HT-29 (cell line): ENCODE data around the gene TOB1. TPM values are rescaled to one million over a fixed set of nuclear protein-coding genes. Genes with fewer than 3 reads are reported as not detected.
"Not testable (repeated sequence)": the region's sequence is repeated elsewhere in the genome, so short reads cannot be mapped to it uniquely, and the experiment has no call there.

Source experiments
- DNase-seq: peaks from one replicate; pipeline ENCODE4 v3.0.0-alpha.2; 2015; ENCODE audit warnings: low spot score
- total RNA-seq: library from RNA; depleted of rRNA; stranded (reverse); fragments of >200 nt; shearing (Covaris generic); gene quantifications from 2 replicates; pipeline ENCODE4 v1.2.3, GENCODE V29; 2014

The TOB1 gene
- total RNA-seq, 1 experiment from 2014 or later = 33.8 TPM

DNA sequence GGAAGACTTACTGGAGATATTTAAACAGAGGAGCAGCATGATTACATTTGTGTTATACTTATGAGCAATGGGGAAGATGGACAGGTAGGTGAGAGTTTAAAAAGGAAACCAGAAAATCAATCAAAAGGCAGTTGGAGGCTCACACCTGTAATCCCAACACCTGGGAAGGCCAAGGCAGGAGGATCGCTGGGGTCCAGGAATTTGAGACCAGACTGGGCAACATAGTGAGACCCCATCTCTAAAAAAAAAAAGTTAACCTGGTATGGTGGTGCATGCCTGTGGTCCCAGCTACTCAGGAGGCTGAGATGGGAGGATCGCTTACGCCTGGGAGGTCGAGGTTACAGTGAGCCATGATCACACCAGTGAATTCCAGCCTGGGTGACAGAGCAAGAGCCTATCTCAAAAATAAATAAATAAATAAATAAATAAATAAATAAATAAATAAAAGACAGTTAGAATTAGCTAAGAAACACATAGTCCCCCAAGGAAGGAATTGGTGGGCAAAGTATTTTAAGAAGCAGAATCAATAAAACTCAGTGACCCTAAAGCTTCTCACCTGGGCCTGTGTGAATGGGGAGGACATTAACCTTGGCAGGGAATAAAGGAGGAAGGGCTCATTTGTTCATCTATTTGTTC is 32.3 kb upstream of the TOB1 start:
- no peak for DNase-seq

GRCh38 chr17:50894513-50894912 is 28.4 kb upstream of the TOB1 start:
- DNase-seq = not testable (repeated sequence)

- peak; percentile 89 for DNase-seq
These were observed 27.2 kb upstream of the TOB1 start for GRCh38 chr17:50893183-50893993.

- DNase-seq = peak; percentile 19
These were observed 26.1 kb upstream of the TOB1 start for GRCh38 chr17:50892101-50892776.

GRCh38 chr17:50891577-50891989 is 25.4 kb upstream of the TOB1 start:
- DNase-seq = no peak

GRCh38 chr17:50890675-50891516 is 24.7 kb upstream of the TOB1 start:
- peak; percentile 61 for DNase-seq

DNA sequence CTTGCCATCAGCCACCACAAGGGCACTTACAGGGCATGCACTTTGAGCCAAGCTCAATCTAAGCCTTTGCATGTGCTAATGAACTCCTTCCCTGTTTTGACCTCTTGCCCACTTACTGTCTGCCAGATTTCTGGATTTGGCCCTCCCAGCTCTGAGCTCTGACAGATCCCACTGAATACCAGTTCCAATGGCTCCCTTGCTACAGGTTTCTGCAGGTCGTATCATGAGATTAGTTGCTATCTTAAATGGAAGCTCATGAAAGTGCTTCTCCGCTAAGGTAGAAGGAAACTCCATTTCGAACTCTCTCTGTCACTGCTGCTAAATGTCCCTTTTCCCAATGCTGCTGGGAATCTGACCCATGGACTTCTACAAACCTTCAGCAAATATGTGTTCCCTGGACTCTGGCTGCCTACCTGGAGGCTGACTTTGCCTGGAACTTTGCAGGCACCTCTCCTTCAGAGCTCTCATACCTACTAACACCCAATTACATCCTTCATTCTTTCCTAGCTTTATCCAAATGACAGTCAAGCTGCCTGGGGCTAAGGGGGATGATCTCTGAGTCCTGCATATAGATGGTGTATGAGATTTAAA is 23.5 kb upstream of the TOB1 start:
- peak; percentile 52 for DNase-seq

DNA sequence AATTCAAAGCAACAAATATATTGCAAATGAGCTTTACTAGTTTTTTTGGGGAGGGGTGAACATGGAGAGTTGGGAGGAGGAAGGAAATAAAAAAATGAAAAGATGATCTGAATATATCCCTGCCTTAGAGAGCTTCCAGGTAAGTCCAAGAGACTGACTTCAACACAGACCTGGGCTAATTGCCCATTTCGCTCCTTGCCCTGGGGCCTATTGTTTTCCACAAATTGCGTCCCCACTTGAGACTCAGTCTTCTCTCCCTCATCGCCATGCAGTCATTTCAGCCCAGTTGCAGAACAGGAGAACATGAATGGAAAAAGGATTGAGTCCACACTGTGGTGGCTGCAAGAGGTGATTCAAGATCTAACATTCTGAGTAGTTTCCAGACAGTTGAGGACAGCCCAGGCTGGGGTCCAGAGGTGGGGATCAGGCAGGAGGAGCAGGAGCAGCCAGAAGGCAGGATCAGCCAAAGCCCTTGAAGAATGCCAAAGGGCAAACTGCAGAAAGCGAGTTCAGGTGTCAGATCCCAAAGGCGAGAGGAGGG is 21.6 kb upstream of the TOB1 start:
- DNase-seq = no peak

DNA sequence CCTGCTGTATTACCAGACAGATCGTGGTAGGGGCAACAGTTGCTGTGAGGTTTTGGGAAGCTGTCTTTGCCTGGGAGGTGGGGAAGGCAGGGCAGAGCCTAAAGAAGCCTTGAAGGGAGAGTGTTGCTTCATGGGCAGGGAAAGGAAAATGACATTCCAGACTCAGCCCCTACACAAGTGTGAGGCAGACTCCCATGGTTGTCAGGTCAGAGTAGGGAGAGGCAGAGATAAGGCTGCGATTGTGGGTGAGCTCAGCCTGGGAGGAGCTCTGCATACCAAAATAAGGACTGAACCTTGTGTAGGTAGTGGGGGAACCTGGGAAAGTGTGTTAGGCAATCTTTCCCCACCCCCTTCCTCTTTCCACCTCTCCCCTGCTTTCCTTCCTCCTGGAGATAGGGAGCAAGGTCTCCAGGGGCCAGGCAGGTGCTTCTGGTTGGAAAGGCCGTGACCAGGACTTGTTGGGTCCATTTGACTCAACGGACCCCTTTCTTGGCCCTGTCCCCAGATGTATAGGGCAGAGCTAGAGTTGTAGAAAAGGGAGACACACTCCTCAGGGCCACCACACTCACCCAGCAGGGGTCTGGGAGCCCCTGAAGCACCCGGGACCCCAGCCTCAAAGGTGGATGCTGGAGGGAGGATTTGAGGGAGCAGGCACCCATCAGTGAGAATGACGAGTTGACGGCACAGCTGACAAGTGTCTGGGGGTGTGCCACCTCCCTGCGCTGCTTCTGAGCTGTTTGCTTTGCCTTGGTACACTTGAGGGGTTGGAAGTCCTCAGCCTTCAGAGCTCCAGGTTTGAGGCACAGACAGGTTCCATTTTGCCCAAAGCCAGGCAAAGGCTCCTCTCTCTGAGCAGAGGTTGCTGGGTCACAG is 18.5 kb upstream of the TOB1 start:
- peak; percentile 88 for DNase-seq

DNA sequence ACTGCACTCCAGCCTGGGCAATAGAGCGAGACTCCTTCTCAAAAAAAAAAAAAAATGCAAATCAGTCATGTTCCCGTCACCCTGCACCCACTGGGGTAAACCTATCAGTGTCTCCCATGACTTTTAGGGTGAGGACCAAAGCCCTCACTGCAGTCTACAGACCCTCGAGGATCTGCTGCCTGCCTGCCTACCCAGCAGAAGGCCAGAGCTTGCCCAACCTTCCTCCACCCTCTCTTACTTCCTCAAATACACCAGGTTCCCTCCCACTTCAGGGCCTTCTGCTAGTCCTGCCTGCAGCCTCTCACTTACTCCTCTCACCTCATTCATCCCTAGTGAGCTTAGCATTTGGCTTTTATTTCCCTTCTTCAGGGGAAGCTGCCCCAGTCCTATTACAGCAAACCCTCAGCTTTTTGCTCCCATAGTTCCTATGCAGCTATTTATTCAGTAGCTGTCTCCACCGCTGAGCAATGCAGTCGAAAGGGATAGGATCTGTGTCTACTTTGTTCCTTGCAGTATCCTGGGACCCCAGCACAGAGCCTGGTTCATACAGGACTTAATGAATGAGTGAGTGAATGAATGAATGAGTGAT is 17.8 kb upstream of the TOB1 start:
- peak; percentile 75 for DNase-seq

DNA sequence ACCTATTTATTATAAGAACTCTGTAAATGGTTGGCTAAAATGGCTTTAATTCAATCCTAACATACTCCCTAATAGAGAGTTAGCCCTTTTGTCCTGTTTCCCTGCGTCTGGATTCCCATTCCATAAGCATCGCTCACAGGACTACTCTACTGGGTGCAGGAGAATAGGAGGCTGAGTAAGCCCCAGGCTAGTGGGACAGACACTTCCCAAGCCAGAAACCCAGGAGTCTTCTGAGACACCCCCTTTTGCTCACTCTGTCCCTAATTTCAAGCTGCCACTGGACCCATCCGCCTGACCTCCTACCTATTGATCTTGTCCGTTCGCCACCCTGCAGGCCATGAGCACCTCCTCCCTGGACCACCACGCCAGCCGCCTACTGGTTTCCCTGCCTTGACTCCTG is 16.7 kb upstream of the TOB1 start:
- DNase-seq = no peak

- no peak for DNase-seq
These were observed 15.0 kb upstream of the TOB1 start for GRCh38 chr17:50881182-50881581.

GRCh38 chr17:50879086-50879485 is 12.9 kb upstream of the TOB1 start:
- DNase-seq = no peak

DNA sequence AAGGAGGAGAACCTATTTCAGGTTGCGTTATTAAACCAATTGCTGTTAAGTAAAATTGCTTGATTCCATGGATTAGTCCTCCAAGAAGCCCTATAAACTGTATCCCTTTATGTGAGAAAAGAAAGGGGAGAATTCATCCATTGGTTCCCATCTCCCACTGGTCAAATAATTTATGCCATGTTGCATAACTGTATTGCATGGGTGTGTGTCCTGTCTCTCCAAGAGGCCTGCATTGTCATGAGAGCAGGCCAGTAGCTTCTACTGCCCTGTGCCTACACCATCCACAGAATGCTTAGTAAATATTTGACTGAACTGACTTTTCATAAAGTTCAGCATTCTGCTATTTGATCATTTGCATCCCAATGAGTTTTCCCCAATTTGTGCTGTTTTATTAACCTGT is 11.7 kb upstream of the TOB1 start:
- no peak for DNase-seq

DNA sequence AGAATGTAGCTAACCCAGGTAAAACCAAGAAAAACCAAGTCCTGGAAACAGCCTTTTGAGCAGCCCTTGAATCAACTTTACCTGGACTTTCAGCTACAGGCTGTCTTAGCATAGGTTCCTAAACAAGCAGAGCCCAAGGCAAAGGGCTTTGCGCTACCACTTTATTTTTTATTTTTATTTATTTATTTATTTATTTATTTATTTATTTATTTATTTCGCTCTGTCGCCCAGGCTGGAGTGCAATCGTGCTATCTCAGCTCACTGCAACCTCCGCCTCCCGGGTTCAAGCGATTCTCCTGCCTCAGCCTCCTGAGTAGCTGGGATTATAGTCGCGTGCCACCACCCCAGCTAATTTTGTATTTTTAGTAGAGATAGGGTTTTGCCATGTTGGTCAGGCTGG is 10.9 kb upstream of the TOB1 start:
- DNase-seq = not testable (repeated sequence)

DNA sequence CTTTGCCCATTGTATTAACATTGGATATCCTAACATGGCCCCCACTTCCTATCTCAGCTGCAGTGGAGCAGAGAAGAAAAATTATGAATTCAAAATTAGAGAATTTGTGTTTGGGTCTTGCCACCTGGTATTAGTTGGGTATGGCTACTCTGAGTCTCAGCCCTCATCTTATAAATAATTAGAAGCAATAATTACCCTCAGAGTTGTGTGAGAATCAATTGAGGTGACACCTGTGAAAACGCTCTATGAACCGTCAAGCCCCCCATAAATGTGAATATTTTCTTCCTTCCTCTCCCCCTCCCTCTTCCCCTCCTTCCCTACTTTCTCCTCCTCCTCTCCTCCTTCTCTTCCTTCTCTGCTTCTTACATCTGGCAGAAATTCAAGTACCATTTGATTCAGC is 8.9 kb upstream of the TOB1 start:
- no peak for DNase-seq

GRCh38 chr17:50872710-50873424 is 6.7 kb upstream of the TOB1 start:
- no peak for DNase-seq

DNA sequence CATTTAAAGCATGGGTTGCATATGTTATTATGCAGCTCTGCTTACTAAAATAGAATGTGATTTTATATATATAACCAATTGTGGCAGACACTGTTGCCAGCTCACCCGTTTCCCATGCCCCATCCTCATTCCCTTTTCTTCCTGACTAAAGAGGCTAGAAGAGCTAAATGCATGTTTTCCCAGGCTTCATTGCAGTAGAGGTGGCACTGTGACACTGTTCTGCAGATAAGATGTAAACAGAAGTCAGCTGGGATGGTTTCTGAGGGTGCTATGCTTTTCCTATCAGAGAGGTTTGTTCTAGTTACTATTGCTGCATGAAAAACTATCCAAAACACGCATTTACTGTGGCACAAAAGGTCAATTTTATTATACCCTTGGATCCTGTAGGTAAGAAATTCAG is 5.7 kb upstream of the TOB1 start:
- DNase-seq = no peak

DNA sequence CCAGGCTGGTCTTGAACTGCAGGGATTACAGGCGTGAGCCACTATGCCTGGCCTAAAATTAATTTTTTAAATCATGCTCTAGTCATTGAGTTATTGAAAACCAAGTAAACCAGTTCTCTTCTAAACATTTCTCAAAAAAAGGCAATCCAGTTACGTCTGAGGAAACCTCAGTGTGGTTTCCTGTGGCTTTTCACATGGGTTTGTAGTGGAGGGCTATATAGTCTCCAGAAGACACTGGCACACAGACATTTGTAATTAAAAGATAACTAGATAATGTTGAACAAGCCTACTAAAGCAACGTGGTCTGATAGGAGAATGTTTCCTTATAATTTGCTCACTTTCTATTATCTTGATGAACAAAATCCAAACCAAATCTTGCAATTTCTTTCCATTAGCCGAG is 5.2 kb upstream of the TOB1 start:
- no peak for DNase-seq
